Cardiac fibroblast (primary cell): Measurements from ENCODE around the gene EYS.
"Not testable (repeated sequence)": the region's sequence is repeated elsewhere in the genome, so short reads cannot be mapped to it uniquely, and the experiment has no call there.

ENCODE experiments used
- DNase-seq, 2 donors: peaks; one replicate each; pipeline versions ENCODE4 v3.0.0 to v3.0.0-alpha.2; 2010; ENCODE audit warnings: low read depth in 2 of 2
- H3K4me3 ChIP-seq, 2 donors: replicated peaks in 1 of 2; 1 replicate in 1 of 2; 2 replicates in 1 of 2; pipeline ENCODE4 v1.5.1; 2011; ENCODE audit warnings: low read depth in 2 of 2, low read length in 2 of 2, mild to moderate bottlenecking in 2 of 2, moderate library complexity in 1 of 2
- CTCF ChIP-seq: IDR thresholded peaks from one replicate; pipeline ENCODE4 v1.5.1; 2011; ENCODE audit warnings: low read depth, mild to moderate bottlenecking, low read length, inconsistent platforms

The EYS gene

DNA sequence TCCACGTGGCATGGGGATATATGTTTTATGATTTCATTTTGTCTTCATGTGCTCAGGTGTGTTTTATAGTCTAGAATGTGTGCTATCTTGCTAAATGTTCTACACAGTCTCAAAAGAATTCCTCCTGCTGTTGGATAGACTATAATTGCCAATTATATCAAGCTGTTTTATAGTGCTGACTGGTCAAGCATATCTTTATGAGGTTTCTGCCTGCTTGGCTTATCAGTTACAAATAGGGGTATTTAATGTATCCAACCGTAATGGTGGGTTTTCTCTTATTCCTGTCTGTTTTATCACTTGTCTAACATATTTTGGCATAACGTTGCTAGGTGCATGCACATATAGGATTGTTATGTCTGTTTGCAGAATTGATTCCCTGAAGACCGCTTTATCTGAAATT, 201.3 kb downstream of the EYS start:
- no peak for DNase-seq
- no peak for TF ChIP-seq CTCF
- H3K4me3 ChIP-seq = no peak overlapping the region

- H3K4me3 ChIP-seq = no peak overlapping the region
- TF ChIP-seq CTCF = no peak
- DNase-seq = no peak
Measured at GRCh38 chr6:65501045-65501444, 206.0 kb downstream of the EYS start.

GRCh38 chr6:65483652-65484051, 223.4 kb downstream of the EYS start:
- not testable (repeated sequence) for DNase-seq

DNA sequence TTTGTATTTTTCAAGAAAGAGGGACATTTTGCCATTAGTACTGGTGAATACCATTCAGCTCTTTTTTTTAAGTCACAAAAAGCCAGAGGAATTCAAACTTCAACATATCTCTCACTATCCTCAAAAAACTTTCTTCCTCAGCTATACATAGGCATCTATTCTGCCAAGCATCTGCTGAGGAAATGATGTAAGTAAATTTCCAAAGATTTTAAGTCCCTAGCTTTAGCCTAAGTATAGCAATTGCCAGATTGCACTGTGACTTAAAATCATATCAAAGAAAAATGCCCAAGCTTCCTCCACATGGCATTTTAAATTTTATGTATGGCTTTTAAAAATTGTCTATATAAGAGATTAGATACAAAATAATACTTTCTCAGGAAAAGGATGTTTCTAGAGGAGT, 237.4 kb downstream of the EYS start:
- DNase-seq = no peak
- no peak for TF ChIP-seq CTCF
- H3K4me3 ChIP-seq = no peak overlapping the region

More at GRCh38 chr6:65483652-65484051, 223.4 kb downstream of the EYS start:
- H3K4me3 ChIP-seq = not testable (repeated sequence)

DNA sequence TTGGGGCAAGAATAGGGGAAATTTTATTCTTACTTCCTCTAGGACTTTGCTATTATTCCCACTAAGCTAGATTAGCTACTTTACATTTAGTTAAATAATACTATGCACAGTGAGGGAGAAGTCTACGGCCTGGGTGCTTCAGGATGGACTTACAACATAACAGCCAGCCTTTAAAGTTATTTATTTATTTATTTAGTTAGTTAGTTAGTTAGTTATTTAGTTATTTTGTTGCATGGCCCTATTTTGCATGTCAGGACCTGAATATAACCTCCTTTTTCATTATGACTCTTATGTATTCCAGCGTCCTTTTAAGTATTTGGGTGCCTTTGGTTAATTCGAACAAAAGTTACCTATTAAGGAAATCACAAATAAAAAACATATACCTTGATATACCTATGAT, 238.7 kb downstream of the EYS start:
- TF ChIP-seq CTCF = no peak
- no peak overlapping the region for H3K4me3 ChIP-seq
- no peak for DNase-seq

GRCh38 chr6:65461121-65461520, 245.9 kb downstream of the EYS start:
- H3K4me3 ChIP-seq = no peak overlapping the region
- TF ChIP-seq CTCF = no peak
- DNase-seq = no peak

- H3K4me3 ChIP-seq = no peak overlapping the region
- no peak for TF ChIP-seq CTCF
- DNase-seq = no peak
Measured at GRCh38 chr6:65452333-65452732, 254.7 kb downstream of the EYS start.
